ENCODE data around the gene HIBADH.

GRCh38 chr7:27555670-27556069 lies 107.0 kb downstream of the HIBADH start:
- TF ChIP-seq CTCF (conservative IDR thresholded peaks at IDR 0.05; ENCODE audit: low read length) (no peak), EZH2phosphoT487 (IDR thresholded peaks at IDR 0.05; ENCODE audit: borderline replicate concordance, low read depth, low read length) (no peak)
